ENCODE data around the gene THADA. TPM values are rescaled to one million over a fixed set of nuclear protein-coding genes. Genes with fewer than 3 reads are reported as not detected.

The THADA gene
- total RNA-seq, 1 donor from 2014 or later = 38.0 TPM

GRCh38 chr2:43445781-43446180, 150.1 kb downstream of the THADA start:
- no peak for DNase-seq (ENCODE audit: low spot score)

GRCh38 chr2:43444989-43445645, 150.7 kb downstream of the THADA start:
- no peak for DNase-seq (ENCODE audit: low spot score)

DNA sequence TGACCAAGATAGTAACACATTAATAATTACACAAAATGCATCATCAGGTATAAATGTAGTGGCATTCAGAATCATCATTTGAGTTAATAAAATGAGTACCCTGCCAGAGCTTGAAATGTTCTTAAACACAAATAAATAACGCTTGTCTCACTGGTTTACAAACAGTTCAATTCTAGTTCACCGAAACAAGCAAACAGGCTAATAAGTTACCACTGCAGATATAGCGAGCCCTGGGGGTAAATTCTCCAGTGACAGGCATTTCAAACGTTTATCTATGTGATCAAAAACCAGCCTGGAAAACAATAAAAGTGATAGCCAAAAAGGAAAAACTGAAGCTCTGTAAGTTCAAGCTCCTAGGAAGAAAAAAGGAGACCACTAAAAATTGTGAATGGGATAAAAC, 152.6 kb downstream of the THADA start:
- no peak for DNase-seq (ENCODE audit: low spot score)

- DNase-seq (ENCODE audit: low spot score) = no peak
These were observed 154.6 kb downstream of the THADA start for GRCh38 chr2:43441195-43441594.

DNA sequence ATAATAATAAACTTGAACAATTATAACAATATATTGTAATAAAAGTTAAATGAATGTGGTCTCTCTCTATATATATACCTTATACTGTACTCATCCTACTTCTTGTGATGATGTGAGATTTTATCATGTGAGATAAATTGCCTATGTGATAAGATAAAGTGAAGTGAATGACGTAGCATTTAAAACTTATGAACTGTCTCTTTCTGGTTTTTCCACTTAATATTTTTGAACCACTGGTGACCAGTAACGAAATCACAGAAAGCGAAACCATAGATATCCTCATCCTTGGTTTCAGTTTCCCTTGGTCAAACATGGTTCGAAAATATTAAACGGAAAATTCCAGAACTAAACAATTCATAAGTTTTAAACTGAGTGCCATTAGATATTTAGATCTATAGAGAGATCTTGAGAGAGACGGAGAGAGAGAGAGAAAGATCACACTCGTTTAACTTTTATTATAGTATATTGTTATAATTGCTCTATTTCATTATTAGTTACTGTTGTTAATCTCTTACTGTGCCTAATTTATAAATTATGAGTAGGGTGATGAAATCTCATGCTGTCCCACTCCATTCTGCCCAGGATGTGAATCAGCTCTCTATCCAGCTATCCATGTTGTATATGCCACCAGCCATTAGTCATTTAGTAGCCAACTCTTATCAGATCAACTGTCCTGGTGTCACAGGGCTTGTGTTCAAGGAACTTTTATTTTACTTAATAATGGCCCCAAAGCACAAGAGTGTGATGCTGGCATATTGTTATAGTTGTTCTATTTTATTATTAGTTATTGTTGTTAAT, 156.8 kb downstream of the THADA start:
- DNase-seq (ENCODE audit: low spot score) = no peak

GRCh38 chr2:43438342-43438741, 157.5 kb downstream of the THADA start:
- no peak for DNase-seq (ENCODE audit: low spot score)

DNA sequence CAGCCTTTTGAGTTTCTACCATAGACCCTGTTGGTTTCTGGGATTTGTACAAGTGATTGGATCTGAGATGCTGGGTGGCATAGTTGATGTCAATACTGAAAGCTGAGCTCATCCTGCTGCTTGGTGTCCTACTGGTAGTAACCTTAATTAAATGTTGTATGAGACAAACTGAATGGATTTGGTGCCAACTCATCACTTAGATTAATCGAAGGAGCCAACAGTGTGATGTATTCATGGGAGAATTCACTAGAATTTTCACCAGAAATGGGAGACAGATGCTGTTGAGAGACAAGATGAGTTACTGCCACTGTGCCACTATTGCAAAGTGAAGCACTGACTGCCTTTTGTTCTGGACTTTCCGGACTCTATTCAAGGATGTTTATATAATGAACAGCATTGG, 158.5 kb downstream of the THADA start:
- DNase-seq (ENCODE audit: low spot score) = no peak

GRCh38 chr2:43436431-43436830, 159.4 kb downstream of the THADA start:
- no peak for DNase-seq (ENCODE audit: low spot score)

GRCh38 chr2:43435746-43436145, 160.1 kb downstream of the THADA start:
- no peak for DNase-seq (ENCODE audit: low spot score)

GRCh38 chr2:43430489-43430888, 165.3 kb downstream of the THADA start:
- no peak for DNase-seq (ENCODE audit: low spot score)

DNA sequence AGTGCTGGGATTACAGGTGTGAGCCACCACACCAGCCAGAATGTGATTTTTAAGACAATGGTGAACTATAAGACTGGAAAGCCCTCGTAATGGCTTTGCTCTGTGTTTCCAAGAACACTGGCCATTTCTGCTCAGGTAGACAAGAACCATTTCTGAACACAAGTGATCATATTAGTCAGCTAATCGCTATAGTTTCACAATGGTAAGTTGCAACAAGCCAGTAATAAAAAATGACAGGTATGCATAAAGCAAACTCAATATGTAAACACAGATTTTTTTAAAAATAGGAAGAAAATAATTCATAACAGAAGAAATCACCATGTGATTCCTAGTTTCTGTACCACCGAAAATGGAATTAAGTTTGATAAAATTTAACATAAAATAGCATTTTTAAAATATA, 166.5 kb downstream of the THADA start:
- no peak for DNase-seq (ENCODE audit: low spot score)

- DNase-seq (ENCODE audit: low spot score) = no peak
These were observed 168.8 kb downstream of the THADA start for GRCh38 chr2:43427032-43427424.

- DNase-seq (ENCODE audit: low spot score) = no peak
These were observed 169.4 kb downstream of the THADA start for GRCh38 chr2:43426305-43427031.

- no peak for DNase-seq (ENCODE audit: low spot score)
These were observed 170.2 kb downstream of the THADA start for GRCh38 chr2:43425659-43426058.

DNA sequence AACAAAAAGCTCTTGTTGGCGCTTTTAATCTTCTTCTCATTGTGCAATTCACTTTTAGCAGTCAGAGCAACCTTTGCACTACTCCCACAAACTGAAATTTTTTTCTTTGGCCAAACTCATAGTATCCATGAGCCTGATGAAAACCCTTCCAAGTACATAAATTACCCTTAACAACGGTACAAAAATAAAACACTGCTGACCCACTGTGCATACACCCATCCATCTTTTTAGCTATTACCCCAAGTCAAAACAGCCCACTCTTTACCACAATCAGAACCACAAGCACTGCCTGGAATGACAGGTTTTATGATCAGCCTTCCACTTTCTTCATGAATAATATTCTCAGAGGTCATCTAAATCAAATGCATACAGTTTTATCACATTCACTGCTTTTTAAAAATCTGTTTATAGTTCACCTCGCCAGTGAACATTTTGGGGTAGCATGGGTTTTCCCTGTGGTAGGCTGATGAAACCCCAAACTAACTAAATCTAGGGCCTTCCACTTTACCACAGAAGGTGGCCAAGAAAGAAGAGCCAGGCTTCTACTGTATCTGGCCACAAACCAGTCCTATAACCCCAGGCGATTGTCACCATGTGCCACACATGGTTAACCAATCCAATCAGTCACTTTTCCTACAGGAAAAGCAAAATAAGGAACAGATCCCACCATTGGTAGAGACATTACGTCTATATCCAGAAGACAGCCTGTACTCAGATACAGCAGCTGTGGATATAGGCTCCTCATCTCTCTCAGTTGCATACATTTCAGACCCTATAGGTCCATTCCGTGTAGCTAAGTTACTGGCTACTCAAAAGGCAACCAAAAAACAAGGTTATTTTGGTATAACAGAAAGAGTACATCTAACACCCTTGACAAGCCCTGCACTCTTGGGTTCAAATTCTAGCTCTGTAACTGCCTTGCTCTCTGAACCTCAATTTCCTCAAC, 171.3 kb downstream of the THADA start:
- DNase-seq (ENCODE audit: low spot score) = no peak

DNA sequence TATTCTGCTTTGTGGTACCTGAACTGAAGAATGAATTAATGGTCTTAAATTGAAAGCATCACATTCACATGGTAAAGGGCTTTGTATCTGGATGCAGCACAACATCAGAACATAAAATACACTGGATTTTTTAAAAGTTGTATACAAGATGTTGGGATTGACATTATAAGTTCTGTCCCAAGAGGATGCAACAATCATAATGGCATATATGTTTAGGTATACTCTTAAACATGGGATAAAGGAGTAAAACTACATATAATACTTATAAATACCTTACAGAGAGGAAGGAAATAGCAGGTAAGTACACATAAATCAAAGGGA, 171.9 kb downstream of the THADA start:
- DNase-seq (ENCODE audit: low spot score) = no peak

- DNase-seq (ENCODE audit: low spot score) = no peak
These were observed 174.6 kb downstream of the THADA start for GRCh38 chr2:43421194-43421593.

GRCh38 chr2:43420389-43420801, 175.4 kb downstream of the THADA start:
- no peak for DNase-seq (ENCODE audit: low spot score)

GRCh38 chr2:43419876-43420275, 176.0 kb downstream of the THADA start:
- DNase-seq (ENCODE audit: low spot score) = no peak

GRCh38 chr2:43419243-43419642, 176.6 kb downstream of the THADA start:
- no peak for DNase-seq (ENCODE audit: low spot score)

DNA sequence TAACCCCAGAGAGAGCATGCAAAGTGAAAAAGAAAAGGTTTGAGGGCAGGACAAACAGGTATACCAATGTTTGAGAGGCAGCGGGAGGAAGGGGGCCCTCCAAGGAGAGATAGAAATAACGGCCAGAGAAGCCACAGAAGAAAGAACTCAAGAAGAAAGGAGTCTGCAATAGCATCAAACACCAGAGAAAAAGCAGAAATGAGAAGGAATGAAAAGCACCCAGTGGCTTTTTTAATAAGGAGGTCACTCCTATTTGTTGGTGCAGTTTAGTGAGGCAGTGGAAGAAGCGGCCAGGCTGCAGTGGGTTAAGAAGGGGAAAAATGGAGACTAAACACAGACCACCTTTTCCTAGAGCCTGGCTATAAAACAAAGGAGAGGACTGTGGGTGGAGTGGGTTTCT, 177.2 kb downstream of the THADA start:
- DNase-seq (ENCODE audit: low spot score) = no peak
